Nephron progenitor cell (in vitro differentiated cells): ENCODE data around the gene G6PC3.

Experiments
- DNase-seq: peaks from one replicate; pipeline ENCODE4 v3.0.0; 2021
- H3K27ac Mint-ChIP-seq: 2 replicates; pipeline ENCODE4 v1.8.0; 2021; ENCODE audit warnings: mild to moderate bottlenecking, moderate library complexity, mixed read lengths
- H3K27me3 Mint-ChIP-seq: 2 replicates; pipeline ENCODE4 v1.8.0; 2021; ENCODE audit warnings: mild to moderate bottlenecking, low read depth, mixed read lengths; ENCODE audit not compliant: poor library complexity
- H3K36me3 Mint-ChIP-seq: 2 replicates; pipeline ENCODE4 v1.8.0; 2021; ENCODE audit warnings: low read depth, mixed read lengths
- H3K4me1 Mint-ChIP-seq: 2 replicates; pipeline ENCODE4 v1.8.0; 2021; ENCODE audit warnings: mixed read lengths
- H3K4me3 Mint-ChIP-seq: 2 replicates; pipeline ENCODE4 v1.8.0; 2021; ENCODE audit warnings: mild to moderate bottlenecking, moderate library complexity, mixed read lengths
- H3K9me3 Mint-ChIP-seq: 2 replicates; pipeline ENCODE4 v1.8.0; 2021; ENCODE audit warnings: mild to moderate bottlenecking, moderate library complexity, mixed read lengths
- TF ChIP-seq, protein P1 (sequence below): fragments of 200-600 bp; sonication (generic); IDR thresholded peaks from 2 replicates; pipeline ENCODE4 v1.5.0; 2021; ENCODE audit warnings: antibody characterized with exemption

G6PC3 gene

GRCh38 chr17:44071772-44072171, 1.2 kb downstream of the G6PC3 start:
- TF ChIP-seq, protein P1, sequence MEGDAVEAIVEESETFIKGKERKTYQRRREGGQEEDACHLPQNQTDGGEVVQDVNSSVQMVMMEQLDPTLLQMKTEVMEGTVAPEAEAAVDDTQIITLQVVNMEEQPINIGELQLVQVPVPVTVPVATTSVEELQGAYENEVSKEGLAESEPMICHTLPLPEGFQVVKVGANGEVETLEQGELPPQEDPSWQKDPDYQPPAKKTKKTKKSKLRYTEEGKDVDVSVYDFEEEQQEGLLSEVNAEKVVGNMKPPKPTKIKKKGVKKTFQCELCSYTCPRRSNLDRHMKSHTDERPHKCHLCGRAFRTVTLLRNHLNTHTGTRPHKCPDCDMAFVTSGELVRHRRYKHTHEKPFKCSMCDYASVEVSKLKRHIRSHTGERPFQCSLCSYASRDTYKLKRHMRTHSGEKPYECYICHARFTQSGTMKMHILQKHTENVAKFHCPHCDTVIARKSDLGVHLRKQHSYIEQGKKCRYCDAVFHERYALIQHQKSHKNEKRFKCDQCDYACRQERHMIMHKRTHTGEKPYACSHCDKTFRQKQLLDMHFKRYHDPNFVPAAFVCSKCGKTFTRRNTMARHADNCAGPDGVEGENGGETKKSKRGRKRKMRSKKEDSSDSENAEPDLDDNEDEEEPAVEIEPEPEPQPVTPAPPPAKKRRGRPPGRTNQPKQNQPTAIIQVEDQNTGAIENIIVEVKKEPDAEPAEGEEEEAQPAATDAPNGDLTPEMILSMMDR = no peak
- Mint-ChIP-seq H3K4me1 (peaks cover 59% of the 10 kb centered on the region), H3K36me3 (peaks cover 23% of the 10 kb centered on the region), H3K27ac (peak overlapping the region; percentile 37), H3K9me3 (no peaks in the 10 kb centered on the region), H3K27me3 (peaks cover 3% of the 10 kb centered on the region), H3K4me3 (peak overlapping the region; percentile 94)
- no peak for DNase-seq

- H3K4me1 Mint-ChIP-seq = peaks cover 53% of the 10 kb centered on the region
- peaks cover 30% of the 10 kb centered on the region for H3K36me3 Mint-ChIP-seq
- TF ChIP-seq, protein P1 = no peak
- peak overlapping the region; percentile 74 for H3K27ac Mint-ChIP-seq
- H3K4me3 Mint-ChIP-seq = no peak overlapping the region
- peaks cover 3% of the 10 kb centered on the region for H3K27me3 Mint-ChIP-seq
- H3K9me3 Mint-ChIP-seq = no peaks in the 10 kb centered on the region
- DNase-seq = no peak
Measured at GRCh38 chr17:44074231-44074910, 3.8 kb downstream of the G6PC3 start.

DNA sequence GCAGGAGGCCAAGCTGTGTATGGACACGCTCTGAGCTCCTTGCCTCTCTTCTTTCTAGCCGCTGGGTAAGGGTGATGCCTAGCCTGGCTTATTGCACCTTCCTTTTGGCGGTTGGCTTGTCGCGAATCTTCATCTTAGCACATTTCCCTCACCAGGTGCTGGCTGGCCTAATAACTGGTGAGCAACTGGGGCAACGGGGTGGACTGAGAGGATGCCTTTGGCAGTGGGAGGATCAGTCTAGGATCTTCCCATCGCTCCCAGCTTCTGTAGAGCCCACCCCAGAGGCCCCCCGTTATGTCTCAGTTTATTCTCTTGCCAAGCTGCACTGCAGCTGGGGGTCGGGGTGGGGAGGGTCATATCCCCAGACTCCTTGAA, 4.4 kb downstream of the G6PC3 start:
- H3K4me1 Mint-ChIP-seq = peaks cover 49% of the 10 kb centered on the region
- H3K27ac Mint-ChIP-seq = no peak overlapping the region
- no peak overlapping the region for H3K4me3 Mint-ChIP-seq
- peaks cover 3% of the 10 kb centered on the region for H3K27me3 Mint-ChIP-seq
- TF ChIP-seq, protein P1 = no peak
- no peaks in the 10 kb centered on the region for H3K9me3 Mint-ChIP-seq
- H3K36me3 Mint-ChIP-seq = peaks cover 32% of the 10 kb centered on the region
- DNase-seq = no peak

DNA sequence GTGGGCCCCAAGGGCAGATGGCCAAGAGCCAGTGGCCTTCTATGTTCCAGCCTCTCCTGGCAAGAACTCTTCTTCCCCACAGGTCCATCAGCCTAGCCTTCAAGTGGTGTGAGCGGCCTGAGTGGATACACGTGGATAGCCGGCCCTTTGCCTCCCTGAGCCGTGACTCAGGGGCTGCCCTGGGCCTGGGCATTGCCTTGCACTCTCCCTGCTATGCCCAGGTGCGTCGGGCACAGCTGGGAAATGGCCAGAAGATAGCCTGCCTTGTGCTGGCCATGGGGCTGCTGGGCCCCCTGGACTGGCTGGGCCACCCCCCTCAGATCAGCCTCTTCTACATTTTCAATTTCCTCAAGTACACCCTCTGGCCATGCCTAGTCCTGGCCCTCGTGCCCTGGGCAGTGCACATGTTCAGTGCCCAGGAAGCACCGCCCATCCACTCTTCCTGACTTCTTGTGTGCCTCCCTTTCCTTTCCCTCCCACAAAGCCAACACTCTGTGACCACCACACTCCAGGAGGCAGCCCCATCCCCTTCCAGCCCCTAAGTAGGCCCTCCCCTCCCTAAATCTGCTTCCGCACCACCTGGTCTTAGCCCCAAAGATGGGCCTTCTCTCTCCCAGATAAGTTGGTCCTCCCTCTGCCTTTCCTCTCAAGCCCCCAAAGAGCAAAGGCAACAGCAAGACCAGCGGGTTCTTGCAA, 5.2 kb downstream of the G6PC3 start:
- Mint-ChIP-seq H3K27ac (peak overlapping the region; percentile 50), H3K4me1 (peaks cover 48% of the 10 kb centered on the region), H3K4me3 (no peak overlapping the region), H3K36me3 (peaks cover 41% of the 10 kb centered on the region), H3K27me3 (peaks cover 3% of the 10 kb centered on the region), H3K9me3 (no peaks in the 10 kb centered on the region)
- no peak for DNase-seq
- TF ChIP-seq, protein P1 = no peak

DNA sequence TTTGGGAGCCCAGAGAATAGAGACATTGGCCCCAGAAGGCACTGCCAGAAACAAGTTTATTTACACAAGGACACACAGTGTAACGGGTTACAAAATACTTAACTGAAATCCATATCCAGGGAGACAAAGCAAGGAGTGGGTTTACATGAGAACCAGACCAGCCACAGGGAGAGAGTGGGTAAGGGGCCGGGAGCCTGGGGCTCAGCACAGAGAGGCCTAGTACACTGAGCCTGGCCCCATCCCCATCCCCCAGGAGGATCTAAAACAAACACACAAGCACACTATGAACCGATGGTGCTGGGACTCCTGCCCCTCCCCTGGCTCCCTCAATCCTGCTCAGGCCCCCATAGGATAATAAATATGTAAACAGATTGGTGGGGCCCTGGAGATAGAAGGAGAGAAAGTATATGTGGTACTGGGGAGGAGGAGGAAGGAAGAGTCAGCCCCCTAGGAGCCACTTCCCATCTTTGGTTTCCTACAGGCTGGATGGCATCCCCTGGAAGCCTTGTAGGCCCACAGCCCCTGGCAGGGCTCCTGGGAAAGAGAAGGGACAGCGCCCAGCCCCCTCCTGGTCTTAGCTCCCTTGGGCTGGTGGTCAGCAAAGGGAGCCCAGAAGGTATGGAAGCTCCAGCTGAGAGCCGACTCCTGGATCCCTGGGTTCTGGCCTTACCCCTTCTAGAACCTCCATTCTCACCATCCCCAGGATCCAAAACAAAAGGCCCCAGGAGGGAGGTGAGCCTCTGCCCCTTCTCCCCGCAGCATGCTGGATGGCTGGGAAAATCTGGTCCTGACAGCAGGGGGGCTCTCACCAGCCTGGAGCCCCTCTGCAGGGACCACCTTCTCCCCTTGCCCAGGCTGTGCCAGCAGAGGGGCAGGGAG, 6.4 kb downstream of the G6PC3 start:
- no peak overlapping the region for H3K4me3 Mint-ChIP-seq
- DNase-seq = no peak
- H3K27ac Mint-ChIP-seq = peak overlapping the region; percentile 83
- no peaks in the 10 kb centered on the region for H3K9me3 Mint-ChIP-seq
- H3K27me3 Mint-ChIP-seq = peaks cover 3% of the 10 kb centered on the region
- TF ChIP-seq, protein P1 = no peak
- H3K36me3 Mint-ChIP-seq = peaks cover 43% of the 10 kb centered on the region
- H3K4me1 Mint-ChIP-seq = peaks cover 38% of the 10 kb centered on the region
